Sigmoid colon (tissue), 4 donors: ENCODE data around the gene FHL2.

Experiments used
- EP300 ChIP-seq, 4 donors: sonication (generic); formaldehyde crosslinking; IDR thresholded peaks; one replicate each; pipeline ENCODE4 v1.6.1; 2017; ENCODE audit warnings: antibody characterized with exemption in 4 of 4
- TF ChIP-seq, protein P1 (sequence below), 4 experiments: fragments of 450-650 bp in 3 of 4; fragments of 200-600 bp in 1 of 4; IDR thresholded peaks; one replicate each; pipeline ENCODE4 v1.5.1; 2016 to 2019; ENCODE audit warnings: antibody characterized with exemption in 4 of 4, mild to moderate bottlenecking in 3 of 4, moderate library complexity in 2 of 4

DNA sequence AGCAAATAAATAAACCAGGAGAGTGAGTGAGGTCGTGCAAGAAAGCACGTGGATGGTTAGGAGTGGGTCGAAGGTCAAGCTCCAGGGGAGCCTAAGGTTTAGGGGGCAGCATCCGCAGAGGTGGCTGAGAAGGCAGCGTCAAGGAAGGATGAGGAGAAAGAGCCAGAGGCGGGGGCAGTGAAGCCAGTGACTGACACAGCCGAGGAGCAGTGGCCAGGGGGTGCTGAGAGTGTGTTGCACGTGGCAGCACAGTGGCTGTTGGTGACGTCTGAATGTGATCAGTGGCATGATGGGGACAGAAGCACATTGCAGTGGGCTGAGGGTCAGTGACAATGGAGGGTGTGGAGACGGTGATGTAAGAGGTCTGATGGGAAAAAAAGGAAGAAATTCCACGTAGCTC lies 13.7 kb upstream of the FHL2 start:
- TF ChIP-seq, protein P1, sequence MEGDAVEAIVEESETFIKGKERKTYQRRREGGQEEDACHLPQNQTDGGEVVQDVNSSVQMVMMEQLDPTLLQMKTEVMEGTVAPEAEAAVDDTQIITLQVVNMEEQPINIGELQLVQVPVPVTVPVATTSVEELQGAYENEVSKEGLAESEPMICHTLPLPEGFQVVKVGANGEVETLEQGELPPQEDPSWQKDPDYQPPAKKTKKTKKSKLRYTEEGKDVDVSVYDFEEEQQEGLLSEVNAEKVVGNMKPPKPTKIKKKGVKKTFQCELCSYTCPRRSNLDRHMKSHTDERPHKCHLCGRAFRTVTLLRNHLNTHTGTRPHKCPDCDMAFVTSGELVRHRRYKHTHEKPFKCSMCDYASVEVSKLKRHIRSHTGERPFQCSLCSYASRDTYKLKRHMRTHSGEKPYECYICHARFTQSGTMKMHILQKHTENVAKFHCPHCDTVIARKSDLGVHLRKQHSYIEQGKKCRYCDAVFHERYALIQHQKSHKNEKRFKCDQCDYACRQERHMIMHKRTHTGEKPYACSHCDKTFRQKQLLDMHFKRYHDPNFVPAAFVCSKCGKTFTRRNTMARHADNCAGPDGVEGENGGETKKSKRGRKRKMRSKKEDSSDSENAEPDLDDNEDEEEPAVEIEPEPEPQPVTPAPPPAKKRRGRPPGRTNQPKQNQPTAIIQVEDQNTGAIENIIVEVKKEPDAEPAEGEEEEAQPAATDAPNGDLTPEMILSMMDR (IDR thresholded peaks at IDR 0.05) = no peak
- TF ChIP-seq EP300 (IDR thresholded peaks at IDR 0.05) = no peak
